ENCODE data around the gene CYB561A3. TPM values are rescaled to one million over a fixed set of nuclear protein-coding genes. Genes with fewer than 3 reads are reported as not detected.
"Not testable (repeated sequence)": the region's sequence is repeated elsewhere in the genome, so short reads cannot be mapped to it uniquely, and the experiment has no call there.

CYB561A3 gene
- total and polyA plus RNA-seq, 10 donors = 62.1 to 138 (median 91.4) TPM

DNA sequence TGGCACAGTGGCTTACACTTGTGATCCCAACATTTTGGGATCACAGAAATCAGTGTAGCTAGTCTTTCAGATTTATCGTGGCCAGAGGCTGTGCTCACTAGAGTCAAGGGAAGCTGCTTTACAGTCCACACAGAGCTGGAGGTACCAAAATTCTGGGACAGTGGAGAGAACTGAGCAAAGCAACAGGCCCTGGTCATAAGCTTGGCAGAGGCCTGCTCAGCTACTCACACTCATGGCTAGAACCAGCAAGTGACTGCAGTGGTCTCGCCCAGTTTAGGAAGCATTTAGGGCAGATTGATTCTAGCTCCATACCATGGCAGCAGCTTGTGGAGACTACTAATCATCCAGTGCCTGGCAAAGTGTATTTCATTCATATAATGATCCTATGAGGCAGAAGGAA, 39.5 kb upstream of the CYB561A3 start:
- no peaks in the 10 kb centered on the region for H3K27me3 ChIP-seq (replicated peaks in 1 of 7)
- 71 to 96% (median 92%) methylated on average over 1 to 2 of the region's 2 CpGs for WGBS, 5 donors
- H3K4me1 ChIP-seq = no peaks in the 10 kb centered on the region
- peak in 1 of 3 donors; percentile 7 for TF ChIP-seq POLR2AphosphoS5 (IDR thresholded peaks at IDR 0.05)
- no peak for TF ChIP-seq POLR2A (IDR thresholded peaks at IDR 0.05)
- no peak for DNase-seq
- no peaks in the 10 kb centered on the region for H3K9me3 ChIP-seq
- H3K4me3 ChIP-seq = no peak overlapping the region
- intact Hi-C loops (cut with DNase I; ENCODE audit: low total_unique reads) = no loop called here
- peaks cover 0 to 100% (median 71%) of the 10 kb centered on the region in 6 donors for H3K36me3 ChIP-seq
- H3K27ac ChIP-seq = peak overlapping the region in 1 of 8 donors; percentile 50

DNA sequence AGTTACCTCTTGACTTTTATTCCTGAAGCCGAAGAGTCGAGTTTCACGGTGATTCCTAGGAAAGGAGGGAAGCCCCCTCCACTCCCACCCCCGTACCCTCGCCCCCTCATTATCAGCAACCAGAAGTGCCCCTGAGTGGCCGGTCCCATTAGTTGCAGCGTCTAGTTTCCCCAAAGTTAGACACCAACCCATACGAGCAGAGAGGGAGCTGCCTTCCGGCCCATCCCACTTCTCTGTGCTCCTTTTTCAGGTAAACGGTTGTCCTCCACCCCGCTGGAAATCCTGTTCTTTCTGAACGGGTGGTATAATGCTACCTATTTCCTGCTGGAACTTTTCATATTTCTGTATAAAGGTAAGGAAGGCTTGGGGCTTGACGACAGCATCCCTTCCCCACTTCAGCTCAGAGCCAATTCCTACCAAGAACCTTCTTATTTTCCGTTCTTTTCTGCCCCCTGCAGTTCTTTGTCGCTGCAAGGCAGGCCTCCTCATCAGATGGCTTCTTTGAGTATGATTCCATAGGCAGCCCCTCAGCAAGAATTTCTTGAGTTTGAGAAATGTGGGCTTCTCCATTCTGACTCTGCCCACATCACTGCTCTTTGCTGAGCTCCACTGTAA, 31.4 kb upstream of the CYB561A3 start:
- Histone ChIP-seq H3K27me3 (replicated peaks in 1 of 7) (no peaks in the 10 kb centered on the region), H3K36me3 (peaks cover 0 to 47% (median 25%) of the 10 kb centered on the region in 6 donors), H3K4me3 (peak overlapping the region; percentile 57 to 82 (median 76)), H3K27ac (peak overlapping the region; percentile 83 to 95 (median 91)), H3K4me1 (peaks cover 11 to 42% (median 21%) of the 10 kb centered on the region in 6 donors), H3K9me3 (no peaks in the 10 kb centered on the region)
- WGBS, 5 donors = 1 to 7% (median 4%) methylated on average over 14 to 15 of the region's 15 CpGs
- TF ChIP-seq POLR2AphosphoS5 (IDR thresholded peaks at IDR 0.05) (no peak), CTCF (IDR thresholded peaks at IDR 0.05 in 8 of 11, conservative IDR thresholded peaks at IDR 0.05 in 3 of 11) (peak in 2 of 11 experiments; percentile 36 to 44)
- no peak for DNase-seq
- intact Hi-C loops (cut with DNase I; ENCODE audit: low total_unique reads) = no loop called here

DNA sequence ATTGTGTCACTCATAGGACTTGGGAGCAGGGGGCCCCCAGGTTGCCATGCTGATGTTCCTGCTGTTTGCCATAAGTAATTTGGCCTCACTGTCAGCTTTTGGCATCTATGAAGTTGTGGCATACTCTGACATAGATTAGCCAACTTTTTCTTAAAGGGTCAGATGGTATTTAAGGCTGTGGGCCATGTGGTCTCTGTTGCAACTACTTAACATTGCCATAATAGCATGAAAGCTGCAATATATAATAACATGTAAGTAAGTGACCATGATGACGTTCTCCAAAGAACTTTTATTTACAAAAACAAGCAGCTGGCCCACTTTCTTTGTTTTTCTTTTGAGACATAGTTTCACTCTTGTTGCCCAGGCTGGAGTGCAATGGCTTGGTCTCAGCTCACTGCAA, 28.5 kb upstream of the CYB561A3 start:
- Histone ChIP-seq H3K4me1 (peaks cover 17 to 45% (median 30%) of the 10 kb centered on the region in 6 donors), H3K9me3 (no peaks in the 10 kb centered on the region), H3K36me3 (peaks cover 0 to 18% (median 8%) of the 10 kb centered on the region in 6 donors), H3K27ac (no peak overlapping the region), H3K4me3 (no peak overlapping the region), H3K27me3 (replicated peaks in 1 of 7) (no peaks in the 10 kb centered on the region)
- WGBS, 5 donors = 59 to 91% (median 62%) methylated on average over 1 of the region's 1 CpG
- DNase-seq = no peak
- intact Hi-C loops (cut with DNase I; ENCODE audit: low total_unique reads) = no loop called here
- TF ChIP-seq POLR2AphosphoS5 (IDR thresholded peaks at IDR 0.05) = no peak
- TF ChIP-seq POLR2A (IDR thresholded peaks at IDR 0.05) = no peak
- no peak for TF ChIP-seq CTCF (IDR thresholded peaks at IDR 0.05 in 8 of 11, conservative IDR thresholded peaks at IDR 0.05 in 3 of 11)

- H3K4me3 ChIP-seq = no peak overlapping the region
- intact Hi-C loops (cut with DNase I; ENCODE audit: low total_unique reads) = loop anchor here (2.0 kb wide), 1 partner anchor 48 kb away; no protein-coding TSS in a partner anchor
- H3K4me1 ChIP-seq = peaks cover 5 to 16% (median 11%) of the 10 kb centered on the region in 6 donors
- WGBS, 5 donors = 83 to 90% (median 85%) methylated on average over 15 of the region's 15 CpGs
- no peaks in the 10 kb centered on the region for H3K9me3 ChIP-seq
- DNase-seq = no peak
- TF ChIP-seq POLR2A (IDR thresholded peaks at IDR 0.05) (no peak), POLR2AphosphoS5 (IDR thresholded peaks at IDR 0.05) (no peak), CTCF (IDR thresholded peaks at IDR 0.05 in 8 of 11, conservative IDR thresholded peaks at IDR 0.05 in 3 of 11) (no peak)
- no peaks in the 10 kb centered on the region for H3K36me3 ChIP-seq
- no peaks in the 10 kb centered on the region for H3K27me3 ChIP-seq (replicated peaks in 1 of 7)
- no peak overlapping the region for H3K27ac ChIP-seq
These were observed 22.9 kb upstream of the CYB561A3 start for GRCh38 chr11:61384271-61385242.

- WGBS, 5 donors = 90 to 98% (median 95%) methylated on average over 5 of the region's 5 CpGs
- not testable (repeated sequence) for H3K27me3 ChIP-seq (replicated peaks in 1 of 7); H3K27ac ChIP-seq; H3K4me3 ChIP-seq; H3K9me3 ChIP-seq; H3K36me3 ChIP-seq; DNase-seq
- peaks cover 5 to 17% (median 11%) of the 10 kb centered on the region in 6 donors for H3K4me1 ChIP-seq
- intact Hi-C loops (cut with DNase I; ENCODE audit: low total_unique reads) = loop anchor here (2.0 kb wide), 1 partner anchor 47 kb away; no protein-coding TSS in a partner anchor
These were observed 22.2 kb upstream of the CYB561A3 start for GRCh38 chr11:61383859-61384258.

Measured in spleen (tissue), 11 donors.